Adrenal gland (tissue), 5 donors: ENCODE data around the gene RAPGEF2.

Source experiments
- POLR2A ChIP-seq, 2 donors: fragments of 450-650 bp; IDR thresholded peaks; one replicate each; pipeline ENCODE4 v1.6.1; 2017; ENCODE audit warnings: antibody characterized with exemption in 2 of 2, mild to moderate bottlenecking in 2 of 2, moderate library complexity in 1 of 2
- TF ChIP-seq, protein P1 (sequence below), 6 experiments: fragments of 450-650 bp in 4 of 6; fragments of 200-600 bp in 2 of 6; sonication (generic) in 1 of 6; IDR thresholded peaks; 1 replicate in 5 of 6; 2 replicates in 1 of 6; pipeline versions ENCODE4 v1.5.1 to v1.8.0; 2016 to 2021; ENCODE audit warnings: antibody characterized with exemption in 6 of 6, mild to moderate bottlenecking in 2 of 6, moderate library complexity in 1 of 6
- donor health status: DM: no; HTN: no; CAD: no.

DNA sequence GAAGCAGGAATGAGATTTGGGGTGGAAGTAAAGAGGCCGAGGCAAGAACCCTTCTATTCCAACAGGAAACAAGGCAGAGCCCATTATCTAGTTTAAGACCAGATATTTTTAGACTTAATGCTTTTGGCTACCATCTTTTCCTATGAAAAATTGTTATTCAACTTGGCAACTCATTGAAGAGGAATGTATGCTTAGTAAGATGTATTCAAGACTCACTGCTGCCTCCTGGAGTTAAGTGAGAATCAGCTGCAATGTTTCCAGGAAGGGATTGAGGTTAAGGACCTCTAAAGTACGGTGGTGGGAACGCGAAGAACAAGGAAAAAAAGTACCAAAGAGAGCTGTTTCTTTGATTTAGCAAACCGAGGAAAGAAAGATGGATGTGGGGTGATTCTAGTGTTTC, 89.1 kb downstream of the RAPGEF2 start:
- TF ChIP-seq, protein P1, sequence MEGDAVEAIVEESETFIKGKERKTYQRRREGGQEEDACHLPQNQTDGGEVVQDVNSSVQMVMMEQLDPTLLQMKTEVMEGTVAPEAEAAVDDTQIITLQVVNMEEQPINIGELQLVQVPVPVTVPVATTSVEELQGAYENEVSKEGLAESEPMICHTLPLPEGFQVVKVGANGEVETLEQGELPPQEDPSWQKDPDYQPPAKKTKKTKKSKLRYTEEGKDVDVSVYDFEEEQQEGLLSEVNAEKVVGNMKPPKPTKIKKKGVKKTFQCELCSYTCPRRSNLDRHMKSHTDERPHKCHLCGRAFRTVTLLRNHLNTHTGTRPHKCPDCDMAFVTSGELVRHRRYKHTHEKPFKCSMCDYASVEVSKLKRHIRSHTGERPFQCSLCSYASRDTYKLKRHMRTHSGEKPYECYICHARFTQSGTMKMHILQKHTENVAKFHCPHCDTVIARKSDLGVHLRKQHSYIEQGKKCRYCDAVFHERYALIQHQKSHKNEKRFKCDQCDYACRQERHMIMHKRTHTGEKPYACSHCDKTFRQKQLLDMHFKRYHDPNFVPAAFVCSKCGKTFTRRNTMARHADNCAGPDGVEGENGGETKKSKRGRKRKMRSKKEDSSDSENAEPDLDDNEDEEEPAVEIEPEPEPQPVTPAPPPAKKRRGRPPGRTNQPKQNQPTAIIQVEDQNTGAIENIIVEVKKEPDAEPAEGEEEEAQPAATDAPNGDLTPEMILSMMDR (IDR thresholded peaks at IDR 0.05): peak in 3 of 6 experiments; percentile 22 to 28 (median 25)
- TF ChIP-seq POLR2A (IDR thresholded peaks at IDR 0.05): no peak
